A673 (cell line): ENCODE results near the gene GSTT4.

ENCODE experiments used
- CTCF ChIP-seq: fragments of 300-800, 200-600 bp; sonication (generic); conservative IDR thresholded peaks from 2 replicates; pipeline ENCODE4 v1.5.1; 2017; ENCODE audit warnings: low read depth, mild to moderate bottlenecking, antibody characterized with exemption, low read length, moderate library complexity, mixed read lengths
- EZH2 ChIP-seq: fragments of 200-600 bp; sonication (generic); IDR thresholded peaks from 2 replicates; pipeline ENCODE4 v1.6.1; 2017; ENCODE audit warnings: borderline replicate concordance, low read depth, mild to moderate bottlenecking, mixed read lengths, antibody characterized with exemption, low read length; ENCODE audit not compliant: poor library complexity, severe bottlenecking

GRCh38 chr22:24049211-24049610 lies 44.0 kb upstream of the GSTT4 start:
- TF ChIP-seq CTCF, result no peak
- TF ChIP-seq EZH2, result no peak
